GM10847 (cell line): ENCODE results near the gene TBC1D16.

ENCODE experiments used
- POLR2A ChIP-seq: IDR thresholded peaks from 2 replicates; pipeline ENCODE4 v1.6.1; 2011; ENCODE audit not compliant: insufficient read length; ENCODE audit errors: extremely low read depth

TBC1D16 gene

GRCh38 chr17:79971651-79972050, 64.0 kb downstream of the TBC1D16 start:
- no peak for TF ChIP-seq POLR2A

GRCh38 chr17:79970576-79971068, 65.0 kb downstream of the TBC1D16 start:
- no peak for TF ChIP-seq POLR2A

DNA sequence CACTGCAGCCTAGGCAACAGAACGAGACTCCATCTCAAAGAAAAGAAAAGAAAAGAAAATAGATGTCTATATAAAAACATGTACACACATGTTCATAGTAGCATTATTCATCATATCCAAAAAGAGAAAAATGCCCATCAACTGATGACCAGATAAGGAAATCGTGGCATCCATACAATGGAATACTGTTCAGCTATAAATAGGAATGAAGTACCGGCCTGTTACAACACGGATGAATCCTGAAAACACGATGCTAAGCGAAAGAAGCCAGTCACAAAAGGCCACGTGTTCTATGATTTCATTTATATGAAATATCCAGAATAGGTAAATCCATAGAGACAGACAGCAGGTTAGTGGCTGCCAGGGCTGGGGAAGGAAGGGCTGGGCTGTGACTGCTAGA, 65.8 kb downstream of the TBC1D16 start:
- TF ChIP-seq POLR2A = no peak

DNA sequence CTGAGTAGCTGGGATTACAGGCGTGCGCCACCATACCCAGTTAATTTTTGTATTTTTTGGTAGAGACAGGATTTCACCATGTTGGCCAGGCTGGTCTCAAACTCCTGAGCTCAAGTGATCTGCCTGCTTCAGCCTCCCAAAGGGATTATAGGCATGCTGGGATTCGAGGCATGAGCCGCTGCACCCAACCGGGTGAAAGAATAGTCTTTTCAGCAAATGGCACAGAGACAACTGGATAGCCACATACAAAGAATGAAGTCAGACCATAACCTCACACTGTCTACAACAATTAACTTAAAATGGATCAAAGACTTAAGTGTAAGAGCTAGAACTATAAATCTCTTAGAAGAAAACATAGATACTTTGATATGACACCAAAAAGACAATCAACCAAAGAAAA, 67.6 kb downstream of the TBC1D16 start:
- TF ChIP-seq POLR2A = no peak

- TF ChIP-seq POLR2A = no peak
Measured at GRCh38 chr17:79966681-79967080, 69.0 kb downstream of the TBC1D16 start.

DNA sequence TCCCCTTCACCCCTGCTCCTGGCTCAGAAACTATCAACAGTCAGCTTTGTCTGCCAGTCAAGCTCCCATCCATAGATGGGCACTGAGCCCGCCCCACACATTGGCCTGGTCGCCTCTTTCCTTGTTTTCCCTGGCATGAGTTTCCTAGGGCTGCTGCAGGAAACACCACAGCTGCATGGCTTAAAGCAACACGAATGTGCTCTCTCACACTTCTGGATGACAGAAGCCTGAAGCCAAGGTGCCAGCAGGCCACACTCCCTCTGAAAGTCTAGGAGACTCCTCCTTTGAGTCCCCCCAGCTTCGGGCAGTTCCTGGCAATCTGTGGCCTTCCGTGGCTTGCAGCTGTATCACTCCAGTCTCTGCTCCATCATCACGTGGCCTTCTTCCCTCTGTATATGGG, 69.9 kb downstream of the TBC1D16 start:
- no peak for TF ChIP-seq POLR2A

DNA sequence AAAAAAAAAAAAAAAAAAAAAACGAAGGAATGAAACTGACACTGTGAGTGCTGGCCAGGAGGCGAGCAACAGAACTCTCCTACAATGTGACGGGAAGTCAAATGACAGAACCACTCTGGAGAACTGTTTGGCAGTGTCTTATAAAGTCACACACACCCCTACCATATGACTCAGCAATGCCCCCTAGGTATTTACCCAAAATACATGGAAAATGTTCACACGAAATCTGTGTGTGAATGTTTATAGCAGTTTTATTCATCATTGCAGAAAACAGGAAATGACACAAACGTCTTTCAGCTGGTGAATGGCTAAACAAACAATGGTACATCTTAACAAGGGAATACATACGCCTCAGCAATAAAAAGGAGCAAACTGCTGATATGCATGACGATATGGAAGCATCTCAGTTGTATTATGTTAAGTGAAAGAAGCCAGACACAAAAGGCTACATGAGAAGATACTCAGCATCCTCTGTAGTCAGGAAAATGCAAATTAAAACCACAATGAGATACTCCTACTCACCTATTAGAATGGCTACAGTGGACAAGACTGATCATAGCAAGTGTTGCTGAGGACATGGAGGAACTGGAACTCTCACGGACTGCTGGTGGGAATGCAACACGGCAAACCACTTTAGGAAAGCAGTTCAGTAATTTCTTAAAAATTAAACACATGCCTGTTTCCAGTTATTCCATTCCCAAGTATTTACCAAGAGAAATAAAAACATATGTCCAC, 74.7 kb downstream of the TBC1D16 start:
- no peak for TF ChIP-seq POLR2A

- TF ChIP-seq POLR2A = no peak
Measured at GRCh38 chr17:79959042-79959441, 76.6 kb downstream of the TBC1D16 start.

DNA sequence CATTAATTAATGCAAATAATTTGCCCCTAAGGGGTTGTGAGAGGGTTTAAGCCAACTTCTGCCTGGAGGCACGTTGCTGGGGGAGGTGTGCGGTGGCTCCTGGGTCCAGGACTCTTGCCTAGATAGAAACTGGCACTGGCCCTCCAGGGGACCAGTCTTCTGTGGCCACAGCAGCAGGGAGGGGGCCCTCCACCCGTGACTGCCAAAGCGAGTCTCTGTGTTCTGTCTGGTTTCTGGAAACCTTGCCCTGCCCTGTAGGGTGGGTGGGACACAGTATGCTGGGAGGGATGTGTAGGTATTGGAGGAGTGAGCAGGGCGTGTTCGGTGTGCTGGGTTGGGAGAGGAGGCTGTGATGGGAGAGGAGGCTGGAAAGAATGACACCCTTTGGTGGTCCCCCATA, 78.8 kb downstream of the TBC1D16 start:
- no peak for TF ChIP-seq POLR2A

DNA sequence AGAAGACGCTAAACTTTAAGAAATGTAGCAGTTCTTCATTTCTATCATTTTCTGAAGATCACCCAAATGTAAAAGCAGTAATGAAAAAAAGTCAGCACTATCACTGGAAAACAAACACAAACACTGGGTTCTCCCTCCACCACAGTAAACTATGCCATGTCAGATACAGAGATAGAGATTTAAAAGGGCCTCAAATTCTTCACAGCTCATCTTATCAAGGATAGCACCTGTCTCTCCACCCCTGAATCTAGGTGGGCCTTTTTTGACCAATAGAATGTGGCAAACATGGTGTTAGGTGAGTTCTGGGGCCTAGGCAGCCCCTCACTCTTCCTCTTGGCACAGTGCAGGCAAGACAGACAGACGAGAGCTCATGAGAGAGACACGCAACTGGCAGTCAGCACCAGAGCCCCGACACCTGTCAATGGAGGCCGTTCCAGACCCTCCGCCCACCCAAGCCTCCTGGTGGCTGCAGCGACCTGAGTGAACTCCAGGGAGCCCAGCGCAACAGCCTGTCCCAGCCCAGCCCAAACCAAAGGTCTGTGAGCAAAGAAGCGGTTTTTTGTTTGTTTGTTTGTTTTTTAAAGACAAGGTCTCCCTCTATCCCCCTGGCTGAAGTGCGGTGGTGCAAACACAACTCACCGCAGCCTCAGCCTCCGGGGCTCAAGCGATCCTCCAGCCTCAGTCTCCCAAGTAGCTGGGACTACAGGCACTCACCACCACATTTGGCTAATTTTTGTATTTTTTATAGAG, 79.8 kb downstream of the TBC1D16 start:
- TF ChIP-seq POLR2A = no peak

- no peak for TF ChIP-seq POLR2A
Measured at GRCh38 chr17:79955167-79955549, 80.5 kb downstream of the TBC1D16 start.

DNA sequence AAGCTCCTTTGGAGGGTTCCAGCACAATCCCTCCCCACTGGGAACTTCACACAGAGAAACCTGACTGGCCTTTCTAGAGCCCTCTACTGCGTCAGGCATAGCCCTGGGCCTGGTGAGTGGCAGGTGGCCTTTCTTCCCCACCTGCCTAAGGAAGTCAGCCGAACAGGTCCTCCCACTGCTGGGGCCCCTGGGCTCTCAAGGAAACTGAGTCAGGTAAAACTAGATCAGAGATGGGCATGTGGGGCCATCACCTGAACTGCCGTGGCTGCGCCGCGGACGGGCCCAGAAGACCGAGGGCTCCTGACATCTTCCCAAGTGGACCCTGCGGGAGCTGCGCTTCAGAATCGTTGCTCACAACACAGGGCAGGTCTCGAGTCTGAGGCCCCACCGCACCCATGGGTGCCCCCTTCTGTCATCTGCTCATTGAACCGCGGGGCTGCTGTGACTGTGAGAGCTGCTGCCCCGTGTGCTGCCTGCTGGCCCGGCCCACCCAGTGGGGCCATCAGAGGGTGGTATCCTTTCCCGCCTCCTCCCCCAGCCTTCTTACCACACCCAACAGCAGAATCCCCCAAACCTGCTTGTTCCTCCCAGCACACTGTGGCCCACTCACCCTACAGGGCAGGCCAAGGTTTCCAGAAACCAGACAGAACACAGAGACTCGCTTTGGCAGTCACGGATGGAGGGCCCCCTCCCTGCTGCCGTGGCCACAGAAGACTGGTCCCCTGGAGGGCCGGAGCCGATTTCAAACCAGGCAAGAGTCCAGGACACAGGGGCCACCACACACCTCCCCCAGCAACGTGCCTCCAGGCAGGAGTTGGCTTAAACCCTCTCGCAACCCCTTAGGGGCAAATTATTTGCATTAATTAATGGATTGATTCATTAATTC, 81.1 kb downstream of the TBC1D16 start:
- TF ChIP-seq POLR2A = no peak

- TF ChIP-seq POLR2A = no peak
Measured at GRCh38 chr17:79953335-79953734, 82.3 kb downstream of the TBC1D16 start.

DNA sequence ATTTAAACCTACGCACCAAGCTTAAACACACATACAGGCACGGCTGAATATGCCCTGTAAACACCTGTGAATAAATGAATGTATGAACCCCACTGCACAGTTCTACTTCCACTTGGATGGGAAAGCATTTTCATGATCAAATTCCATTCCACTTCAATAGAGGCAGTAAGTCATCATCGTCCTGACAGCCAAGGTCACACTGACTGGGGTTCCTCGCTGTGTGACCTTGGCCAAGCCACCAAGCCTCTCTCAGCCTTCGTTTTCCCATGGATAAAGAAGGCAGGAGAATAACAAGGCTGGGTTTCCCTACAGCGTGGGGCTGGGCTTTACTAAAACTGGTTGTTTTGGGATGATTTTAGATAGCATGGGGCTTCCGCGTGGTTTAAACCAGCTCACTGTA, 82.8 kb downstream of the TBC1D16 start:
- no peak for TF ChIP-seq POLR2A

GRCh38 chr17:79952265-79952877, 83.3 kb downstream of the TBC1D16 start:
- no peak for TF ChIP-seq POLR2A
